Psoas muscle (tissue), 8 donors: ENCODE results near the gene PLS1. TPM values are rescaled to one million over a fixed set of nuclear protein-coding genes. Genes with fewer than 3 reads are reported as not detected.

Experiments
- ATAC-seq, 4 donors: fragments of 200-7000 bp; cut with Tn5 transposase; one replicate each; pipeline ENCODE4 v1.9.1; 2020; ENCODE audit warnings: moderate library complexity in 3 of 4, mild to moderate bottlenecking in 2 of 4
- DNase-seq, 2 donors: peaks; one replicate each; pipeline ENCODE4 v3.0.0-alpha.2; 2020
- H3K27ac ChIP-seq: fragments of 200-600 bp; one replicate; pipeline ENCODE4 v1.8.0; 2022
- H3K27me3 ChIP-seq, 3 donors: fragments of 200-600 bp in 1 of 3; one replicate each; pipeline versions ENCODE4 v1.6.1 to v1.8.0; 2013 to 2022; ENCODE audit warnings: low read length in 2 of 3, mild to moderate bottlenecking in 2 of 3, moderate library complexity in 1 of 3; ENCODE audit not compliant: insufficient read depth in 3 of 3
- H3K36me3 ChIP-seq, 2 donors: fragments of 200-600 bp in 1 of 2; one replicate each; pipeline versions ENCODE4 v1.6.1 to v1.8.0; 2013 to 2022; ENCODE audit warnings: low read depth in 1 of 2, mild to moderate bottlenecking in 1 of 2, moderate library complexity in 1 of 2; ENCODE audit not compliant: insufficient read depth in 1 of 2
- H3K4me1 ChIP-seq: fragments of 200-600 bp; one replicate; pipeline ENCODE4 v1.8.0; 2022
- H3K4me3 ChIP-seq: fragments of 200-600 bp; one replicate; pipeline ENCODE4 v1.8.0; 2022; ENCODE audit warnings: mild to moderate bottlenecking
- H3K9me3 ChIP-seq: fragments of 200-600 bp; one replicate; pipeline ENCODE4 v1.8.0; 2022
- WGBS, 3 donors: extraction: QIAGEN DNeasy Blood & Tissue Kit; methylation state at CpG; one replicate each; pipeline versions ENCODE4 v1.1.6 to v1.1.7; 2013; 5-methylcytosine and 5-hydroxymethylcytosine counted together
- intact Hi-C, 2 donors: fragments of 100-400 bp; cut with DNase I; formaldehyde crosslinking; loops; one replicate each; pipeline versions ENCODE4 v1.11.0 to v1.14.2; 2022
- polyA plus RNA-seq, 3 donors: library from polyadenylated mRNA; stranded (reverse); fragments of 200-250 nt; gene quantifications; one replicate each; pipeline ENCODE4 v1.2.3, GENCODE V29; 2013
- total RNA-seq, 4 donors: library from RNA; stranded (reverse); fragmentation: NEBNext Ultra II Directional in 2 of 4; extraction: Animal tissue kit (Norgen Biotek cat#: 25700) in 2 of 4; gene quantifications; one replicate each; pipeline versions ENCODE4 v1.2.1 to v1.2.4, GENCODE V29; 2021 to 2023
- TF ChIP-seq, protein P1 (sequence below): fragments of 200-600 bp; IDR thresholded peaks from one replicate; pipeline ENCODE4 v1.8.0; 2022; ENCODE audit warnings: antibody characterized with exemption
- donor health status: healthy with polysubstance abuse.
- donor health status: DM: no; HTN: no; CAD: no; lungs with moderate emphysema.
- donor health status: Bipolar disorder and iron deficiency.
- donor health status: healthy.
- donor health status: DM: yes; HTN: yes; CAD: no.
- donor health status: DM: no; HTN: no; CAD: no.
- donor health status: DM: no; HTN: no; CAD: no.
- donor health status: DM: yes; HTN: yes; CAD: no.

PLS1 gene
- total and polyA plus RNA-seq, 7 donors: 0.24 to 2.2 (median 0.58) TPM

DNA sequence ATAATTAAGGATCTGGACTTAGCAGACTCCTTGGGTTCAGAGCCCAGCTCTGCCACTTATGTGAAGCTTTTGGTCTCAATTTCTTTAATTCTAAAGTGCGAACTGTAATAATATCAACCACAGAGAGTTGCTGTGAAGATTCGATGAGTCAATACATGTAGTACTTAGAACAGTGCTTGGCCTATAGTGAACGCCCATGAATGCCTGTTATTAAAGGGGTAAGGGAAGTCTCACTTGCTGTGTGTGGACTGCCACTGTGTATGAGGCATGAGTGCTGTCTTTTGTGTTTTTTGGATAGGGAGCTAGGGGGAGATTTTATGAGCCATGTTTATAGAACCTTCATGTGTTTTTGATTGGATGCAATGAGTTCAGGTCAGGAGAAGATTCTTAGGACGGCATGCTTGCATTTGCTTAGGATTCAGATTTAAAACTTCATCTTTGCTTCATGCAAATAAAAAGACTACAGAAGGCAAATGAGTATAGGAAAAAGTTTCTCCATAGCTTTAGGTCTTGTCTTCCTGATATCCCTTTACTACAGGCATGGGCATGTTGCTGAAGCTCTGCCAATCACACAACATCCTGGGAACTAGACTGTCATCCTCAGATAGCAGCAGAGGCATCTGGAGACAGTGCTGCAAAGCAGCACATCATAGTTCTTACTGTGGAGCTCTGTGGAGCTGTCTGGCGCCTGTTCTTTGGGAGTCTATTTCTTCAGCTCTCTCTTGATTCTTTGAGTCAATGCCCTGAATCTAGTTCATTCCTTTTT is 50.0 kb downstream of the PLS1 start:
- Histone ChIP-seq H3K27me3 (peaks cover 0 to 3% (median 0%) of the 10 kb centered on the region in 3 donors), H3K36me3 (no peaks in the 10 kb centered on the region), H3K4me3 (no peak overlapping the region), H3K27ac (no peak overlapping the region), H3K9me3 (no peaks in the 10 kb centered on the region), H3K4me1 (no peaks in the 10 kb centered on the region)
- ATAC-seq: no peak
- TF ChIP-seq, protein P1, sequence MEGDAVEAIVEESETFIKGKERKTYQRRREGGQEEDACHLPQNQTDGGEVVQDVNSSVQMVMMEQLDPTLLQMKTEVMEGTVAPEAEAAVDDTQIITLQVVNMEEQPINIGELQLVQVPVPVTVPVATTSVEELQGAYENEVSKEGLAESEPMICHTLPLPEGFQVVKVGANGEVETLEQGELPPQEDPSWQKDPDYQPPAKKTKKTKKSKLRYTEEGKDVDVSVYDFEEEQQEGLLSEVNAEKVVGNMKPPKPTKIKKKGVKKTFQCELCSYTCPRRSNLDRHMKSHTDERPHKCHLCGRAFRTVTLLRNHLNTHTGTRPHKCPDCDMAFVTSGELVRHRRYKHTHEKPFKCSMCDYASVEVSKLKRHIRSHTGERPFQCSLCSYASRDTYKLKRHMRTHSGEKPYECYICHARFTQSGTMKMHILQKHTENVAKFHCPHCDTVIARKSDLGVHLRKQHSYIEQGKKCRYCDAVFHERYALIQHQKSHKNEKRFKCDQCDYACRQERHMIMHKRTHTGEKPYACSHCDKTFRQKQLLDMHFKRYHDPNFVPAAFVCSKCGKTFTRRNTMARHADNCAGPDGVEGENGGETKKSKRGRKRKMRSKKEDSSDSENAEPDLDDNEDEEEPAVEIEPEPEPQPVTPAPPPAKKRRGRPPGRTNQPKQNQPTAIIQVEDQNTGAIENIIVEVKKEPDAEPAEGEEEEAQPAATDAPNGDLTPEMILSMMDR: no peak
- no peak for DNase-seq
- intact Hi-C loops: no loop called here
- WGBS, 3 donors: 88 to 89% (median 88%) methylated on average over 5 of the region's 5 CpGs

DNA sequence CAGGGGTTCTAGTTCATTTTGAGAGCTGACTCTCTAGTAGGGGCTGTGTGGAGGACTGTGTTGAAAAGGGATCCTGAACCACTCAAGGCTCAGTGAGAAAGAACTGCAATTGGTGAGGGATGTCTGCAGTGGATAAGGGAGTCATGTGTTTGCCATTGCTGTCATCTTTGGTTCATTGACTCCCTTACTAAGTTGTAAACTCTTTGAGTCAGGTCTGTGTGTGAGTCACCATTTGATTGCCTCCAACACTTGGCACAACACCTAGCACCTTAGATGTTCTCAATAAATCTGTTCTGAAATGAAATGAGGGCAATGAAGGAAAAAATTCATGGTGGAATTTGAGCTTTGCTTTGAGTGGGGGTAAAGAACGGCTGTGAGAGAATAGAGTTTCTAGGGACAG is 51.7 kb downstream of the PLS1 start:
- Histone ChIP-seq H3K27ac (no peak overlapping the region), H3K9me3 (no peaks in the 10 kb centered on the region), H3K4me1 (no peaks in the 10 kb centered on the region), H3K36me3 (no peaks in the 10 kb centered on the region), H3K4me3 (no peak overlapping the region), H3K27me3 (peaks cover 0 to 3% (median 0%) of the 10 kb centered on the region in 3 donors)
- DNase-seq (no peak), ATAC-seq (no peak)
- TF ChIP-seq, protein P1: no peak
- intact Hi-C loops: no loop called here
- WGBS, 3 donors: 49 to 59% (median 59%) methylated on average over 1 of the region's 1 CpG

DNA sequence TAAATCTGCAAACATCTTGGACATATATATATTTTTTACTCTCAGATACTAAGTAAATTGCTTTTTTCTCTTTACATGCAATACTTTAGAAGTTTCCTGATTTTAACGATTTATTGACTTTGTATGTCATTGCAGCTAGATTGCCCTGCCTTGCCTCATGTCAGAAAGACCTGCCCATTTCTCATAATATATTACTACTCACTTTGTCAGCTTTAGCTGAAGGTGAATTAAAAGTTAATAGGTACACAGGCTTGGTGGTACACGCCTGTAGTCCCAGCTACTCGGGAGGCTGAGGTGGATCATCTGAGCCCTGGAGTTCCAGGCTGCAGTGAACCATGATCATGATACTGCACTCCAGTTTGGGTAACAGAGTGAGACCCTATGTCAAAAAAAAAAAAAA is 52.8 kb downstream of the PLS1 start:
- Histone ChIP-seq H3K4me1 (no peaks in the 10 kb centered on the region), H3K36me3 (no peaks in the 10 kb centered on the region), H3K27me3 (peaks cover 0 to 3% (median 0%) of the 10 kb centered on the region in 3 donors), H3K27ac (no peak overlapping the region), H3K9me3 (no peaks in the 10 kb centered on the region), H3K4me3 (no peak overlapping the region)
- 92 to 96% (median 93%) methylated on average over 3 of the region's 3 CpGs for WGBS, 3 donors
- intact Hi-C loops: no loop called here
- ATAC-seq (no peak), DNase-seq (no peak)
- TF ChIP-seq, protein P1: no peak

DNA sequence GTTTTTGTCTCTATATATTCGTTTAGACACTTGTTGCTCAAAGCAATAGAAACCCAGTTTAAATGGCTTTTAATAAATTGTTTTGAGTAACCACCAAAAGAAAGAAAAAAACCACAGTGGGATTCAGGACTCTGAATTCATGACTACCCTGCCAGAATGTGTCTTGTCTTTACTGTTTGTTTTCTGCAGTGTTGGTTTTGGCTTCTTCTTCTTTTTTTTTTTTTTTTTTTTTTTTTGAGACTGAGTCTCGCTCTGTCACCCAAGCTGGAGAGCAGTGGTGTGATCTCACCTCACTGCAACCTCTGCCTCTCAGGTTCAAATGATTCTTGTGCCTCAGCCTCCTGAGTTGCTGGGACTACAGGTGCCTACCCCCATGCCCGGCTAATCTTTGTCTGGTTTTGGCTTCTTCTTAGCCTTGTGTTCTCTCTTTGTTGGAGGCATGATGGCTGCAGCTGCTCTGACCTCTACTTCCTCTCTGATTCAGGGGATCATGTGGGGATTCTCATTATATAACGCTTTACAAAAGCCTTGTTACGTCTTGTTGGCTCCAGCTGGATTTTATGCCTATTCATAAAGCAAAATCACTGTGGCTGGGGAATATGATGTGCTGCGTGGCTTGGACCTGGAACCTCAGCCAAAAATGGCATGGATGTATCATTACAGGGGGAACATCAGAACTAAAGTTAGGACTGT is 54.0 kb downstream of the PLS1 start:
- Histone ChIP-seq H3K9me3 (no peaks in the 10 kb centered on the region), H3K4me3 (no peak overlapping the region), H3K36me3 (no peaks in the 10 kb centered on the region), H3K27ac (no peak overlapping the region), H3K27me3 (peaks cover 0 to 3% (median 0%) of the 10 kb centered on the region in 3 donors), H3K4me1 (no peaks in the 10 kb centered on the region)
- ATAC-seq (no peak), DNase-seq (no peak)
- intact Hi-C loops: no loop called here
- TF ChIP-seq, protein P1: no peak
- 33 to 42% (median 34%) methylated on average over 6 of the region's 6 CpGs for WGBS, 3 donors
